PC-9 (cell line): ENCODE results near the gene HOXA5.

Source experiments
- CTCF ChIP-seq: fragments of 200-600 bp; sonication (generic); conservative IDR thresholded peaks from 2 replicates; pipeline ENCODE4 v1.6.1; 2017; ENCODE audit warnings: mixed run types, antibody characterized with exemption, mild to moderate bottlenecking, moderate library complexity
- EZH2 ChIP-seq: fragments of 200-600 bp; sonication (generic); IDR thresholded peaks from 2 replicates; pipeline ENCODE4 v1.8.0; 2017; ENCODE audit warnings: antibody characterized with exemption, low read depth

GRCh38 chr7:27160145-27160545 is 16.7 kb upstream of the HOXA5 start:
- TF ChIP-seq CTCF (no peak), EZH2 (no peak)
